Transverse colon (tissue), 4 donors: Measurements from ENCODE around the gene KIDINS220.

ENCODE experiments used
- EP300 ChIP-seq: sonication (generic); formaldehyde crosslinking; IDR thresholded peaks from one replicate; pipeline ENCODE4 v1.6.1; 2017; ENCODE audit warnings: antibody characterized with exemption, low read depth
- POLR2AphosphoS5 ChIP-seq, 3 donors: sonication (generic); formaldehyde crosslinking; IDR thresholded peaks; one replicate each; pipeline ENCODE4 v1.6.1; 2016; ENCODE audit warnings: antibody characterized with exemption in 3 of 3
- TF ChIP-seq, protein P1 (sequence below), 5 experiments: fragments of 200-600 bp in 3 of 5; fragments of 450-650 bp in 2 of 5; sonication (generic) in 3 of 5; IDR thresholded peaks; 1 replicate in 2 of 5; 2 replicates in 3 of 5; pipeline ENCODE4 v1.5.1; 2016 to 2017; ENCODE audit warnings: antibody characterized with exemption in 5 of 5, inconsistent platforms in 3 of 5, mild to moderate bottlenecking in 2 of 5, moderate library complexity in 1 of 5

- TF ChIP-seq, protein P1, sequence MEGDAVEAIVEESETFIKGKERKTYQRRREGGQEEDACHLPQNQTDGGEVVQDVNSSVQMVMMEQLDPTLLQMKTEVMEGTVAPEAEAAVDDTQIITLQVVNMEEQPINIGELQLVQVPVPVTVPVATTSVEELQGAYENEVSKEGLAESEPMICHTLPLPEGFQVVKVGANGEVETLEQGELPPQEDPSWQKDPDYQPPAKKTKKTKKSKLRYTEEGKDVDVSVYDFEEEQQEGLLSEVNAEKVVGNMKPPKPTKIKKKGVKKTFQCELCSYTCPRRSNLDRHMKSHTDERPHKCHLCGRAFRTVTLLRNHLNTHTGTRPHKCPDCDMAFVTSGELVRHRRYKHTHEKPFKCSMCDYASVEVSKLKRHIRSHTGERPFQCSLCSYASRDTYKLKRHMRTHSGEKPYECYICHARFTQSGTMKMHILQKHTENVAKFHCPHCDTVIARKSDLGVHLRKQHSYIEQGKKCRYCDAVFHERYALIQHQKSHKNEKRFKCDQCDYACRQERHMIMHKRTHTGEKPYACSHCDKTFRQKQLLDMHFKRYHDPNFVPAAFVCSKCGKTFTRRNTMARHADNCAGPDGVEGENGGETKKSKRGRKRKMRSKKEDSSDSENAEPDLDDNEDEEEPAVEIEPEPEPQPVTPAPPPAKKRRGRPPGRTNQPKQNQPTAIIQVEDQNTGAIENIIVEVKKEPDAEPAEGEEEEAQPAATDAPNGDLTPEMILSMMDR (IDR thresholded peaks at IDR 0.05), result no peak
- TF ChIP-seq POLR2AphosphoS5 (IDR thresholded peaks at IDR 0.05) (no peak), EP300 (no peak)
Observed at GRCh38 chr2:8774371-8774770, 63.0 kb downstream of the KIDINS220 start.
